Measurements from ENCODE around the gene PANK2.

DNA sequence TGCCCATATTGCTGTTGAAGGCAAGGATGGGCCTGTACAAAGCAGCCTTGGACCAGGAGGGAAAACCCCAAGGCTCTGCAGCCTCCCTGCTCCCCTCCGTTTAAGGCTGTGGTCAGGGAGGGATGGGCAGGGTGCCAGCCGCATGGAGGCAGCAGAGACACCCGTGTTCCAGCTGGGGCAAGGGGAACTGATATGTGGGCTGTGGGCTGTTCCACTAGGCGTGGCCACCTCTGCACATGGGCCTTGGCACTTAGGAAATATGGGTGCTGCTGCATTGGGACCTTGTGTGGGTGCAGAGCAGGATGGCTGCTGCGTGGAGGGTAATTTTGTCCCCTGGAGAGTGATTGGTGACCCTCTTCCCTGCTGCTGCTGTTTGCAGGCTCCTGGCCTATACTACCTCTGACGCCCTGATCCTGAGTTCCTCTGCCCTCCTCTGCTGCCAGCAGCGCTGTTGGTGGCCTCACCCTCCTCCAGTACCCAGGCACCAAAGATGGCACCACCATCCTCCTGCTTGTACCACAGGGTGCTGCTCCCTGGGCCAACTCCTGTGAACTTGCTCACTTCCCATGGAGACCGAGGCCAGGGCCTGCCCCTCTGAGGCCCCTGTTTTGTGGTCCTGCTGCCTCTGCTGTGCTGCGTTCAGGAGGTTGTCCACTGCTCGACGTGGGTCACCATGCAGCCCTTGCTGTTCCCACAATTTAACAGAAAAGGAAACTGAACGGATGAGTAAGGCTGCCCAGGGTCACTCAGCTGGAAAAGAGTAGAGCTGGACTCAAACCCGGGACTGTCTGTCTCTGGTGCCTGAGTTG is 35.3 kb downstream of the PANK2 start:
- TF ChIP-seq, protein P1, sequence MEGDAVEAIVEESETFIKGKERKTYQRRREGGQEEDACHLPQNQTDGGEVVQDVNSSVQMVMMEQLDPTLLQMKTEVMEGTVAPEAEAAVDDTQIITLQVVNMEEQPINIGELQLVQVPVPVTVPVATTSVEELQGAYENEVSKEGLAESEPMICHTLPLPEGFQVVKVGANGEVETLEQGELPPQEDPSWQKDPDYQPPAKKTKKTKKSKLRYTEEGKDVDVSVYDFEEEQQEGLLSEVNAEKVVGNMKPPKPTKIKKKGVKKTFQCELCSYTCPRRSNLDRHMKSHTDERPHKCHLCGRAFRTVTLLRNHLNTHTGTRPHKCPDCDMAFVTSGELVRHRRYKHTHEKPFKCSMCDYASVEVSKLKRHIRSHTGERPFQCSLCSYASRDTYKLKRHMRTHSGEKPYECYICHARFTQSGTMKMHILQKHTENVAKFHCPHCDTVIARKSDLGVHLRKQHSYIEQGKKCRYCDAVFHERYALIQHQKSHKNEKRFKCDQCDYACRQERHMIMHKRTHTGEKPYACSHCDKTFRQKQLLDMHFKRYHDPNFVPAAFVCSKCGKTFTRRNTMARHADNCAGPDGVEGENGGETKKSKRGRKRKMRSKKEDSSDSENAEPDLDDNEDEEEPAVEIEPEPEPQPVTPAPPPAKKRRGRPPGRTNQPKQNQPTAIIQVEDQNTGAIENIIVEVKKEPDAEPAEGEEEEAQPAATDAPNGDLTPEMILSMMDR (conservative IDR thresholded peaks at IDR 0.05), result no peak
- TF ChIP-seq ZFX (IDR thresholded peaks at IDR 0.05), result no peak
